Measurements from ENCODE around the gene IFI27. TPM values are rescaled to one million over a fixed set of nuclear protein-coding genes. Genes with fewer than 3 reads are reported as not detected.

IFI27 gene
- total RNA-seq, 1 donor from 2014 or later, result 0.64 TPM

DNA sequence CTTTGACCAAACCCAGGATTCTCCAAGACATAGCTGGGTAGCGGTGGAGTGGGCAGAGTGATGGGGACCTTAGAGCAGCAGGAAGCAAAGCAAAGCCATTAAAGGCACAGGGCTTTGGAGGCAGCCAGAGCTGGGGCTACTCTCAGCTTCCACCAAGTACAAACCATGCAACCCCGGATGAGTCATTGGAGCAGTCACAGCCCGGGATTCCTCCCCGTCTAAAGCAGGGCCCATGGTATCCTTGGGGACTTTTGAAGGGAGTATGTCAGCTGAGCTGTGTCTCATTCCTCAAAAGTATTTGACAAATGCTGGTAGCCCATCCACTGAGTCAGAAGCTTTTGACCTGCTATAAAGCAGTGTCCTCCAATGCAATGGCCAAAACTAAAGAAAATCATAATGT lies 9.7 kb upstream of the IFI27 start:
- TF ChIP-seq, protein P1, sequence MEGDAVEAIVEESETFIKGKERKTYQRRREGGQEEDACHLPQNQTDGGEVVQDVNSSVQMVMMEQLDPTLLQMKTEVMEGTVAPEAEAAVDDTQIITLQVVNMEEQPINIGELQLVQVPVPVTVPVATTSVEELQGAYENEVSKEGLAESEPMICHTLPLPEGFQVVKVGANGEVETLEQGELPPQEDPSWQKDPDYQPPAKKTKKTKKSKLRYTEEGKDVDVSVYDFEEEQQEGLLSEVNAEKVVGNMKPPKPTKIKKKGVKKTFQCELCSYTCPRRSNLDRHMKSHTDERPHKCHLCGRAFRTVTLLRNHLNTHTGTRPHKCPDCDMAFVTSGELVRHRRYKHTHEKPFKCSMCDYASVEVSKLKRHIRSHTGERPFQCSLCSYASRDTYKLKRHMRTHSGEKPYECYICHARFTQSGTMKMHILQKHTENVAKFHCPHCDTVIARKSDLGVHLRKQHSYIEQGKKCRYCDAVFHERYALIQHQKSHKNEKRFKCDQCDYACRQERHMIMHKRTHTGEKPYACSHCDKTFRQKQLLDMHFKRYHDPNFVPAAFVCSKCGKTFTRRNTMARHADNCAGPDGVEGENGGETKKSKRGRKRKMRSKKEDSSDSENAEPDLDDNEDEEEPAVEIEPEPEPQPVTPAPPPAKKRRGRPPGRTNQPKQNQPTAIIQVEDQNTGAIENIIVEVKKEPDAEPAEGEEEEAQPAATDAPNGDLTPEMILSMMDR (IDR thresholded peaks at IDR 0.05), result no peak

GRCh38 chr14:94101748-94102147 lies 8.8 kb upstream of the IFI27 start:
- intact Hi-C loops (cut with micrococcal nuclease), result no loop called here

More for the DNA sequence above, 9.7 kb upstream of the IFI27 start:
- no peaks in the 10 kb centered on the region for H3K27me3 Mint-ChIP-seq
- H3K27ac Mint-ChIP-seq, result no peak overlapping the region
- no peaks in the 10 kb centered on the region for H3K36me3 Mint-ChIP-seq (ENCODE audit: low read depth)
- no peaks in the 10 kb centered on the region for H3K9me3 Mint-ChIP-seq
- intact Hi-C loops (cut with micrococcal nuclease), result no loop called here
- ATAC-seq (ENCODE audit: low read depth) (no peak), DNase-seq (no peak)
- POLR2A ChIA-PET, result no interaction called here
- H3K4me1 Mint-ChIP-seq, result no peaks in the 10 kb centered on the region
- CTCF ChIA-PET, result no interaction called here
- H3K4me3 Mint-ChIP-seq, result no peak overlapping the region

GRCh38 chr14:94102768-94103482 lies 7.6 kb upstream of the IFI27 start:
- H3K4me1 Mint-ChIP-seq, result no peaks in the 10 kb centered on the region
- TF ChIP-seq, protein P1 (IDR thresholded peaks at IDR 0.05), result no peak
- H3K9me3 Mint-ChIP-seq, result no peaks in the 10 kb centered on the region
- POLR2A ChIA-PET, result no interaction called here
- DNase-seq (no peak), ATAC-seq (ENCODE audit: low read depth) (no peak)
- no peak overlapping the region for H3K4me3 Mint-ChIP-seq
- H3K36me3 Mint-ChIP-seq (ENCODE audit: low read depth), result no peaks in the 10 kb centered on the region
- CTCF ChIA-PET, result no interaction called here
- intact Hi-C loops (cut with micrococcal nuclease), result no loop called here
- no peaks in the 10 kb centered on the region for H3K27me3 Mint-ChIP-seq
- no peak overlapping the region for H3K27ac Mint-ChIP-seq

More at GRCh38 chr14:94101748-94102147, 8.8 kb upstream of the IFI27 start:
- TF ChIP-seq, protein P1 (IDR thresholded peaks at IDR 0.05), result no peak
- H3K4me1 Mint-ChIP-seq, result no peaks in the 10 kb centered on the region
- no peak overlapping the region for H3K27ac Mint-ChIP-seq
- H3K9me3 Mint-ChIP-seq, result no peaks in the 10 kb centered on the region
- POLR2A ChIA-PET, result no interaction called here
- DNase-seq, result no peak
- no peak overlapping the region for H3K4me3 Mint-ChIP-seq
- ATAC-seq (ENCODE audit: low read depth), result no peak
- CTCF ChIA-PET, result no interaction called here
- H3K27me3 Mint-ChIP-seq, result no peaks in the 10 kb centered on the region
- no peaks in the 10 kb centered on the region for H3K36me3 Mint-ChIP-seq (ENCODE audit: low read depth)

- no peaks in the 10 kb centered on the region for H3K4me1 Mint-ChIP-seq
- TF ChIP-seq, protein P1 (IDR thresholded peaks at IDR 0.05), result no peak
- H3K4me3 Mint-ChIP-seq, result no peak overlapping the region
- POLR2A ChIA-PET, result no interaction called here
- H3K27ac Mint-ChIP-seq, result no peak overlapping the region
- no peaks in the 10 kb centered on the region for H3K36me3 Mint-ChIP-seq (ENCODE audit: low read depth)
- no peaks in the 10 kb centered on the region for H3K27me3 Mint-ChIP-seq
- CTCF ChIA-PET, result no interaction called here
- no peak for DNase-seq
- H3K9me3 Mint-ChIP-seq, result no peaks in the 10 kb centered on the region
- ATAC-seq (ENCODE audit: low read depth), result no peak
- intact Hi-C loops (cut with micrococcal nuclease), result no loop called here
These were observed 6.9 kb upstream of the IFI27 start for GRCh38 chr14:94103554-94104150.

DNA sequence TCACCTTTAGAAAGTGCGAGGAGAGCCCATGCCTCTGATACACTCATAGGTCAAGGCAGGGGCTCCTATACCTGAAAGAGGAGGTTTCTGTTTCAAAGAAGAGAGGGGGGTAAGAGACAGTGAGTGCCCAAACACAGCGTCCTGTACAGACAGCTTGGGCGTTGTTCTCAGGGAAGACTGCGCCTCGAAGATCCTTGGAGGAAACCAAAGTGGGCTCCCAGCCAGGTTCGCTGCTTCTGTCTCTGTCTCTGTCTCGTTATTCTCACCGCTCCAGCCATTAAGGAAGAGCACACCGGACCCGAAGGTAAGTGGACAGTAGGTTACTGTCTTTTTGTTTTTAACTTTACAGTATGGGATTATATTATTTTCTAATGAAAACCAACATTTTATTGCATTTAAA lies 5.8 kb upstream of the IFI27 start:
- DNase-seq (no peak), ATAC-seq (ENCODE audit: low read depth) (no peak)
- no peaks in the 10 kb centered on the region for H3K36me3 Mint-ChIP-seq (ENCODE audit: low read depth)
- H3K9me3 Mint-ChIP-seq, result no peaks in the 10 kb centered on the region
- ChIA-PET CTCF (no interaction called here), POLR2A (no interaction called here)
- no peaks in the 10 kb centered on the region for H3K27me3 Mint-ChIP-seq
- H3K4me1 Mint-ChIP-seq, result no peaks in the 10 kb centered on the region
- H3K27ac Mint-ChIP-seq, result no peak overlapping the region
- TF ChIP-seq, protein P1 (IDR thresholded peaks at IDR 0.05), result no peak
- intact Hi-C loops (cut with micrococcal nuclease), result no loop called here
- H3K4me3 Mint-ChIP-seq, result no peak overlapping the region

All from activated B cell treated with CpG ODN at 0.5 μM for 24 hours (primary cell).